A673 (cell line): ENCODE measurements around the gene KRT74. TPM values are rescaled to one million over a fixed set of nuclear protein-coding genes. Genes with fewer than 3 reads are reported as not detected.

ENCODE experiments used
- BruUV-seq: library from RNA; stranded (reverse); fragments of 400-500 nt; replicated peaks from 2 replicates; lab custom pipeline; 2021; lab: Mats Ljungman, UMichigan
- CTCF ChIA-PET: fragments of 300-600 bp; sonication (Branson Sonifier 250); formaldehyde crosslinking; loops from one replicate; lab custom pipeline; 2022; ENCODE audit warnings: antibody characterized with exemption; lab: Charles Lee
- POLR2A ChIA-PET: fragments of 300-600 bp; sonication (Branson Sonifier 250); formaldehyde crosslinking; loops from one replicate; lab custom pipeline; 2022; ENCODE audit warnings: antibody characterized with exemption; ENCODE audit not compliant: low non-redundant PET; lab: Charles Lee
- DNase-seq: peaks from one replicate; pipeline ENCODE4 v3.0.0-alpha.2; 2015; ENCODE audit warnings: low spot score
- H3K27ac ChIP-seq: fragments of 200-600 bp; sonication (generic); 2 replicates; pipeline ENCODE4 v1.5.1; 2016; ENCODE audit warnings: mixed run types, low read depth, mild to moderate bottlenecking, mixed read lengths, antibody characterized with exemption, low read length; ENCODE audit not compliant: poor library complexity, severe bottlenecking
- H3K27me3 ChIP-seq: fragments of 200-600 bp; sonication (generic); replicated peaks from 2 replicates; pipeline ENCODE4 v1.6.1; 2017; ENCODE audit warnings: mixed run types, low read depth, mild to moderate bottlenecking, mixed read lengths, antibody characterized with exemption, low read length; ENCODE audit not compliant: insufficient read depth, poor library complexity
- H3K36me3 ChIP-seq: fragments of 200-600 bp; sonication (generic); 2 replicates; pipeline ENCODE4 v1.6.1; 2016; ENCODE audit warnings: mixed run types, mild to moderate bottlenecking, mixed read lengths, antibody characterized with exemption, low read length; ENCODE audit not compliant: insufficient read depth, poor library complexity, severe bottlenecking
- H3K4me1 ChIP-seq: fragments of 200-600 bp; sonication (generic); 2 replicates; pipeline ENCODE4 v1.6.1; 2017; ENCODE audit warnings: mixed run types, mild to moderate bottlenecking, mixed read lengths, antibody characterized with exemption, low read length; ENCODE audit not compliant: insufficient read depth, poor library complexity, severe bottlenecking
- H3K4me3 ChIP-seq: fragments of 200-600 bp; sonication (generic); 2 replicates; pipeline ENCODE4 v1.5.1; 2016; ENCODE audit warnings: low read depth, mixed run types, mild to moderate bottlenecking, mixed read lengths, low read length; ENCODE audit not compliant: poor library complexity, severe bottlenecking
- H3K9me3 ChIP-seq: fragments of 200-600 bp; sonication (generic); 2 replicates; pipeline ENCODE4 v1.6.1; 2016; ENCODE audit warnings: mixed run types, low read depth, mild to moderate bottlenecking, mixed read lengths, antibody characterized with exemption, low read length; ENCODE audit not compliant: poor library complexity, severe bottlenecking
- CTCF ChIP-seq: fragments of 300-800, 200-600 bp; sonication (generic); conservative IDR thresholded peaks from 2 replicates; pipeline ENCODE4 v1.5.1; 2017; ENCODE audit warnings: low read depth, mild to moderate bottlenecking, antibody characterized with exemption, low read length, moderate library complexity, mixed read lengths
- EZH2 ChIP-seq: fragments of 200-600 bp; sonication (generic); IDR thresholded peaks from 2 replicates; pipeline ENCODE4 v1.6.1; 2017; ENCODE audit warnings: borderline replicate concordance, low read depth, mild to moderate bottlenecking, mixed read lengths, antibody characterized with exemption, low read length; ENCODE audit not compliant: poor library complexity, severe bottlenecking
- intact Hi-C: fragments of 100-400 bp; cut with micrococcal nuclease; formaldehyde crosslinking; loops from one replicate; pipeline ENCODE4 v1.10.0; 2022; ENCODE audit not compliant: unreplicated experiment
- total RNA-seq: library from RNA; stranded (reverse); gene quantifications from 2 replicates; pipeline ENCODE4 v1.2.3, GENCODE V29; 2021

Gene KRT74
- total RNA-seq, 1 experiment from 2014 or later = not detected

- H3K27ac ChIP-seq = no peak overlapping the region
- no peaks in the 10 kb centered on the region for H3K9me3 ChIP-seq
- no peaks in the 10 kb centered on the region for H3K36me3 ChIP-seq
- TF ChIP-seq CTCF (no peak), EZH2 (no peak)
- no peak overlapping the region for H3K4me3 ChIP-seq
- ChIA-PET CTCF (no interaction called here), POLR2A (no interaction called here)
- no peak for DNase-seq
- no TSS peak for BruUV-seq
- no peaks in the 10 kb centered on the region for H3K4me1 ChIP-seq
- intact Hi-C loops = no loop called here
- no peaks in the 10 kb centered on the region for H3K27me3 ChIP-seq
These were observed 42.7 kb downstream of the KRT74 start for GRCh38 chr12:52530905-52531304.

GRCh38 chr12:52530366-52530765, 43.3 kb downstream of the KRT74 start:
- no TSS peak for BruUV-seq
- intact Hi-C loops = no loop called here
- Histone ChIP-seq H3K27me3 (no peaks in the 10 kb centered on the region), H3K36me3 (no peaks in the 10 kb centered on the region), H3K9me3 (no peaks in the 10 kb centered on the region), H3K4me1 (no peaks in the 10 kb centered on the region), H3K4me3 (no peak overlapping the region), H3K27ac (no peak overlapping the region)
- TF ChIP-seq CTCF (no peak), EZH2 (no peak)
- DNase-seq = no peak
- ChIA-PET CTCF (no interaction called here), POLR2A (no interaction called here)

GRCh38 chr12:52529846-52530245, 43.8 kb downstream of the KRT74 start:
- ChIA-PET POLR2A (no interaction called here), CTCF (interaction anchor here (0.6 kb wide), 1 partner anchor 19 kb away, joined by 5 read pairs; no protein-coding TSS in a partner anchor)
- Histone ChIP-seq H3K4me3 (no peak overlapping the region), H3K27me3 (no peaks in the 10 kb centered on the region), H3K36me3 (no peaks in the 10 kb centered on the region), H3K27ac (no peak overlapping the region), H3K4me1 (no peaks in the 10 kb centered on the region), H3K9me3 (no peaks in the 10 kb centered on the region)
- DNase-seq = no peak
- no peak for TF ChIP-seq EZH2
- TF ChIP-seq CTCF = no peak
- BruUV-seq = no TSS peak
- intact Hi-C loops = no loop called here
